Left ventricle myocardium inferior (tissue), 1 donor: ENCODE data around the gene TMEM8B. TPM values are rescaled to one million over a fixed set of nuclear protein-coding genes. Genes with fewer than 3 reads are reported as not detected.

Experiments used
- DNase-seq: peaks from one replicate; pipeline ENCODE4 v3.0.0-alpha.2; 2020
- H3K27ac ChIP-seq: fragments of 200-600 bp; replicated peaks from 2 replicates; pipeline ENCODE4 v1.8.0; 2021
- H3K27me3 ChIP-seq: fragments of 200-600 bp; 2 replicates; pipeline ENCODE4 v1.8.0; 2021; ENCODE audit warnings: low read depth
- H3K36me3 ChIP-seq: fragments of 200-600 bp; 2 replicates; pipeline ENCODE4 v1.8.0; 2021
- H3K4me1 ChIP-seq: fragments of 200-600 bp; 2 replicates; pipeline ENCODE4 v1.8.0; 2021
- H3K4me3 ChIP-seq: fragments of 200-600 bp; 2 replicates; pipeline ENCODE4 v1.8.0; 2021; ENCODE audit warnings: mild to moderate bottlenecking, moderate library complexity
- H3K9me3 ChIP-seq: fragments of 200-600 bp; replicated peaks from 2 replicates; pipeline ENCODE4 v1.8.0; 2021
- CTCF ChIP-seq: fragments of 200-600 bp; IDR thresholded peaks from 2 replicates; pipeline ENCODE4 v1.8.0; 2021; ENCODE audit warnings: antibody characterized with exemption, mild to moderate bottlenecking, borderline replicate concordance
- intact Hi-C: fragments of 100-400 bp; cut with micrococcal nuclease; formaldehyde crosslinking; loops from one replicate; pipeline ENCODE4 v1.11.0; 2022
- total RNA-seq: library from RNA; stranded (reverse); fragmentation: NEBNext Ultra II Directional; extraction: Animal tissue kit (Norgen Biotek cat#: 25700); gene quantifications from one replicate; pipeline ENCODE4 v1.2.1, GENCODE V29; 2021
- donor health status: DM: no; HTN: yes; CAD: no; lungs with severe emphysema.

Gene TMEM8B
- total RNA-seq, 1 donor from 2014 or later, result 17.5 TPM

GRCh38 chr9:35863583-35863982, 34.6 kb downstream of the TMEM8B start:
- TF ChIP-seq CTCF, result no peak
- H3K36me3 ChIP-seq, result no peaks in the 10 kb centered on the region
- H3K4me3 ChIP-seq, result no peak overlapping the region
- H3K9me3 ChIP-seq, result no peaks in the 10 kb centered on the region
- intact Hi-C loops, result no loop called here
- no peak overlapping the region for H3K27ac ChIP-seq
- no peak for DNase-seq
- H3K27me3 ChIP-seq, result peaks cover 5% of the 10 kb centered on the region
- peaks cover 35% of the 10 kb centered on the region for H3K4me1 ChIP-seq

- TF ChIP-seq CTCF, result no peak
- Histone ChIP-seq H3K4me1 (peaks cover 28% of the 10 kb centered on the region), H3K36me3 (no peaks in the 10 kb centered on the region), H3K9me3 (no peaks in the 10 kb centered on the region), H3K27ac (no peak overlapping the region), H3K27me3 (peaks cover 11% of the 10 kb centered on the region), H3K4me3 (no peak overlapping the region)
- DNase-seq, result no peak
- intact Hi-C loops, result no loop called here
These were observed 35.7 kb downstream of the TMEM8B start for GRCh38 chr9:35864695-35865255.

- Histone ChIP-seq H3K27ac (no peak overlapping the region), H3K9me3 (no peaks in the 10 kb centered on the region), H3K4me3 (no peak overlapping the region), H3K36me3 (no peaks in the 10 kb centered on the region), H3K27me3 (peaks cover 19% of the 10 kb centered on the region), H3K4me1 (peaks cover 22% of the 10 kb centered on the region)
- no peak for TF ChIP-seq CTCF
- intact Hi-C loops, result no loop called here
- DNase-seq, result no peak
These were observed 38.5 kb downstream of the TMEM8B start for GRCh38 chr9:35867538-35867937.

GRCh38 chr9:35868933-35869332, 39.9 kb downstream of the TMEM8B start:
- no peak overlapping the region for H3K4me3 ChIP-seq
- no peak for DNase-seq
- H3K9me3 ChIP-seq, result no peaks in the 10 kb centered on the region
- no peak for TF ChIP-seq CTCF
- H3K27me3 ChIP-seq, result peaks cover 19% of the 10 kb centered on the region
- H3K27ac ChIP-seq, result no peak overlapping the region
- intact Hi-C loops, result no loop called here
- H3K36me3 ChIP-seq, result no peaks in the 10 kb centered on the region
- peaks cover 11% of the 10 kb centered on the region for H3K4me1 ChIP-seq

GRCh38 chr9:35869621-35870216, 40.7 kb downstream of the TMEM8B start:
- no peak for TF ChIP-seq CTCF
- no peak for DNase-seq
- no peak overlapping the region for H3K27ac ChIP-seq
- peaks cover 19% of the 10 kb centered on the region for H3K27me3 ChIP-seq
- H3K36me3 ChIP-seq, result no peaks in the 10 kb centered on the region
- intact Hi-C loops, result no loop called here
- H3K4me3 ChIP-seq, result no peak overlapping the region
- H3K9me3 ChIP-seq, result no peaks in the 10 kb centered on the region
- H3K4me1 ChIP-seq, result peaks cover 3% of the 10 kb centered on the region
